Keratinocyte (primary cell): ENCODE results near the gene ECE2.

ENCODE experiments used
- EZH2 ChIP-seq: IDR thresholded peaks from one replicate; pipeline ENCODE4 v1.6.1; 2012; ENCODE audit warnings: inconsistent platforms, mild to moderate bottlenecking, low read length, moderate library complexity
- TF ChIP-seq, protein P1 (sequence below), 3 experiments: IDR thresholded peaks in 1 of 3; conservative IDR thresholded peaks in 1 of 3; optimal IDR thresholded peaks in 1 of 3; 2 replicates in 2 of 3; 3 replicates in 1 of 3; pipeline versions ENCODE3 to v1.5.1; 2011; ENCODE audit warnings: low read length in 3 of 3, mild to moderate bottlenecking in 3 of 3, moderate library complexity in 2 of 3, control low read depth in 1 of 3, inconsistent platforms in 1 of 3; ENCODE audit not compliant: insufficient read depth in 2 of 3; ENCODE audit errors: extremely low read depth in 1 of 3

- TF ChIP-seq, protein P1, sequence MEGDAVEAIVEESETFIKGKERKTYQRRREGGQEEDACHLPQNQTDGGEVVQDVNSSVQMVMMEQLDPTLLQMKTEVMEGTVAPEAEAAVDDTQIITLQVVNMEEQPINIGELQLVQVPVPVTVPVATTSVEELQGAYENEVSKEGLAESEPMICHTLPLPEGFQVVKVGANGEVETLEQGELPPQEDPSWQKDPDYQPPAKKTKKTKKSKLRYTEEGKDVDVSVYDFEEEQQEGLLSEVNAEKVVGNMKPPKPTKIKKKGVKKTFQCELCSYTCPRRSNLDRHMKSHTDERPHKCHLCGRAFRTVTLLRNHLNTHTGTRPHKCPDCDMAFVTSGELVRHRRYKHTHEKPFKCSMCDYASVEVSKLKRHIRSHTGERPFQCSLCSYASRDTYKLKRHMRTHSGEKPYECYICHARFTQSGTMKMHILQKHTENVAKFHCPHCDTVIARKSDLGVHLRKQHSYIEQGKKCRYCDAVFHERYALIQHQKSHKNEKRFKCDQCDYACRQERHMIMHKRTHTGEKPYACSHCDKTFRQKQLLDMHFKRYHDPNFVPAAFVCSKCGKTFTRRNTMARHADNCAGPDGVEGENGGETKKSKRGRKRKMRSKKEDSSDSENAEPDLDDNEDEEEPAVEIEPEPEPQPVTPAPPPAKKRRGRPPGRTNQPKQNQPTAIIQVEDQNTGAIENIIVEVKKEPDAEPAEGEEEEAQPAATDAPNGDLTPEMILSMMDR (optimal IDR thresholded peaks at IDR 0.05 in 1 of 3, IDR thresholded peaks at IDR 0.05 in 1 of 3, conservative IDR thresholded peaks at IDR 0.05 in 1 of 3; ENCODE audit: extremely low read depth in 1 of 3, insufficient read depth in 2 of 3, low read length in 3 of 3), result no peak
- TF ChIP-seq EZH2, result no peak
Observed at GRCh38 chr3:184337981-184338380, 62.2 kb downstream of the ECE2 start.
